Testis (tissue), 2 donors: ENCODE data around the gene NKAIN2.

ENCODE experiments used
- POLR2A ChIP-seq: fragments of 450-650 bp; IDR thresholded peaks from one replicate; pipeline ENCODE4 v1.6.1; 2017; ENCODE audit warnings: antibody characterized with exemption, mild to moderate bottlenecking, moderate library complexity
- TF ChIP-seq, protein P1 (sequence below), 3 experiments: fragments of 450-650 bp in 2 of 3; fragments of 200-600 bp in 1 of 3; sonication (generic) in 1 of 3; IDR thresholded peaks; one replicate each; pipeline ENCODE4 v1.5.1; 2016 to 2019; ENCODE audit warnings: antibody characterized with exemption in 3 of 3, mild to moderate bottlenecking in 2 of 3, moderate library complexity in 1 of 3

DNA sequence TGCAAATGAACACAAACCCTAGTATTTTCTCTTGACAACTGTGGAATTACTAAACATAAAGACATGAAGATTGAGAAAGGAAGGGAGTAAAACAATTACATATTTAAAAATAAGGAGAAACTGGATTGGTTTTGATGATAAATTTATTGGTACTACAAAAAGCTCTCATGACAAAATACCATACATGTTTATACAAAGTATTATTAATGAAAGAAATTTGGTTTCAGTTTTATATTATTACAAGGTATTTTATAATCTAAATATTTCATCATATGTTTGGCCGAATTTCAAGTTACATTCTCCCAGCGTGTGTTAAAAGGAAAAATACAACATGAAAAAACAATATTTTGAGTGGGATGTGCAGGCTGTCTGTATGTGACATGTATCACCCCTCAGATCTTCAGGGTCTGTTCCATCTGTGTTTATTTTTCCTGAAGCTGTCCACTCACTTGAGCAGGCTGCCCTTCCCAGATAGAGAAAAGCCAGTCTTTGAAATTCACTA, 568.4 kb downstream of the NKAIN2 start:
- no peak for TF ChIP-seq POLR2A
- TF ChIP-seq, protein P1, sequence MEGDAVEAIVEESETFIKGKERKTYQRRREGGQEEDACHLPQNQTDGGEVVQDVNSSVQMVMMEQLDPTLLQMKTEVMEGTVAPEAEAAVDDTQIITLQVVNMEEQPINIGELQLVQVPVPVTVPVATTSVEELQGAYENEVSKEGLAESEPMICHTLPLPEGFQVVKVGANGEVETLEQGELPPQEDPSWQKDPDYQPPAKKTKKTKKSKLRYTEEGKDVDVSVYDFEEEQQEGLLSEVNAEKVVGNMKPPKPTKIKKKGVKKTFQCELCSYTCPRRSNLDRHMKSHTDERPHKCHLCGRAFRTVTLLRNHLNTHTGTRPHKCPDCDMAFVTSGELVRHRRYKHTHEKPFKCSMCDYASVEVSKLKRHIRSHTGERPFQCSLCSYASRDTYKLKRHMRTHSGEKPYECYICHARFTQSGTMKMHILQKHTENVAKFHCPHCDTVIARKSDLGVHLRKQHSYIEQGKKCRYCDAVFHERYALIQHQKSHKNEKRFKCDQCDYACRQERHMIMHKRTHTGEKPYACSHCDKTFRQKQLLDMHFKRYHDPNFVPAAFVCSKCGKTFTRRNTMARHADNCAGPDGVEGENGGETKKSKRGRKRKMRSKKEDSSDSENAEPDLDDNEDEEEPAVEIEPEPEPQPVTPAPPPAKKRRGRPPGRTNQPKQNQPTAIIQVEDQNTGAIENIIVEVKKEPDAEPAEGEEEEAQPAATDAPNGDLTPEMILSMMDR (IDR thresholded peaks at IDR 0.05): no peak
